Measurements from ENCODE around the gene SH3RF3. TPM values are rescaled to one million over a fixed set of nuclear protein-coding genes. Genes with fewer than 3 reads are reported as not detected.

Gene SH3RF3
- total and polyA plus RNA-seq, 10 of the 15 experiments (the other 5 are each of a cell fraction or from before 2014, with no cell fraction given): 0.08 to 8.8 (median 2.3) TPM

- 0 out of 2 replicates have a peak, but pooled peaks have one; percentile 5 for TF ChIP-seq MLLT1 (IDR thresholded peaks at IDR 0.05)
- TF ChIP-seq FOXM1 (IDR thresholded peaks at IDR 0.05; ENCODE audit: low read depth, low read length): peak; percentile 38; the same call in 1 of the 2 replicates
- no peak for TF ChIP-seq CHD2 (IDR thresholded peaks at IDR 0.05; ENCODE audit: borderline replicate concordance, low read depth, low read length)
- no peak for TF ChIP-seq POU2F2 (IDR thresholded peaks at IDR 0.05; ENCODE audit: borderline replicate concordance, low read depth, low read length)
- peak; percentile 42; the same call in 1 of the 2 replicates for TF ChIP-seq JUNB (IDR thresholded peaks at IDR 0.05)
- 0 out of 2 replicates have a peak, but pooled peaks have one; percentile 21 for TF ChIP-seq MXI1 (IDR thresholded peaks at IDR 0.05; ENCODE audit: low read depth, low read length)
- TF ChIP-seq GABPA (IDR thresholded peaks at IDR 0.05; ENCODE audit: low read depth): peak; percentile 67; the same call in 1 of the 2 replicates
- no peak for TF ChIP-seq BMI1 (IDR thresholded peaks at IDR 0.05; ENCODE audit: borderline replicate concordance)
- TF ChIP-seq CHD1 (IDR thresholded peaks at IDR 0.05; ENCODE audit: low read depth, low read length): no peak
- peak; percentile 63 for TF ChIP-seq RUNX3 (IDR thresholded peaks at IDR 0.05; ENCODE audit: low read length)
- no peak for TF ChIP-seq TARDBP (IDR thresholded peaks at IDR 0.05; ENCODE audit: borderline replicate concordance)
- no peak for TF ChIP-seq NFYA (IDR thresholded peaks at IDR 0.05; ENCODE audit: borderline replicate concordance, low read depth, low read length)
- TF ChIP-seq SUPT20H (IDR thresholded peaks at IDR 0.05; ENCODE audit: borderline replicate concordance, control insufficient read depth, low read depth, low read length): no peak
- TF ChIP-seq MTA3 (IDR thresholded peaks at IDR 0.05; ENCODE audit: borderline replicate concordance, low read length): no peak
- TF ChIP-seq RCOR1 (conservative IDR thresholded peaks at IDR 0.05; ENCODE audit: low read depth, low read length): no peak
- TF ChIP-seq BACH1 (IDR thresholded peaks at IDR 0.05; ENCODE audit: borderline replicate concordance): no peak
- no peak for TF ChIP-seq USF1 (IDR thresholded peaks at IDR 0.05; ENCODE audit: borderline replicate concordance, extremely low read length, insufficient read depth, low read depth, low read length)
- TF ChIP-seq WRNIP1 (IDR thresholded peaks at IDR 0.05; ENCODE audit: borderline replicate concordance, low read depth, low read length): no peak
- TF ChIP-seq PBX3 (IDR thresholded peaks at IDR 0.05; ENCODE audit: insufficient replicate concordance, low read depth, low read length): no peak
- TF ChIP-seq SRF (IDR thresholded peaks at IDR 0.05; ENCODE audit: low read depth in 2 of 2, low read length in 2 of 2): no peak
- TF ChIP-seq HCFC1 (IDR thresholded peaks at IDR 0.05; ENCODE audit: low read length): no peak
- no peak for TF ChIP-seq ASH2L (IDR thresholded peaks at IDR 0.05; ENCODE audit: borderline replicate concordance, low read depth)
- no peak for TF ChIP-seq CHD4 (IDR thresholded peaks at IDR 0.05)
- no peak for TF ChIP-seq SMAD5 (IDR thresholded peaks at IDR 0.05; ENCODE audit: low read depth)
- TF ChIP-seq TCF12 (IDR thresholded peaks at IDR 0.05; ENCODE audit: low read depth, low read length): peak; percentile 60; the same call in 1 of the 2 replicates
- TF ChIP-seq ETV6 (conservative IDR thresholded peaks at IDR 0.05 in 1 of 2, IDR thresholded peaks at IDR 0.05 in 1 of 2; ENCODE audit: borderline replicate concordance in 1 of 2, low read depth in 1 of 2): peak in 1 of 2 experiments; percentile 63; a peak in 1 of 4 replicates
- TF ChIP-seq KDM1A (IDR thresholded peaks at IDR 0.05; ENCODE audit: borderline replicate concordance): no peak
- peak; percentile 25; the same call in 1 of the 2 replicates for TF ChIP-seq NR2F1 (conservative IDR thresholded peaks at IDR 0.05)
- no peak for TF ChIP-seq RAD21 (IDR thresholded peaks at IDR 0.05; ENCODE audit: insufficient read depth, low read depth, low read length)
These were observed 88.5 kb downstream of the SH3RF3 start (continued) for GRCh38 chr2:109217362-109218086.

All from GM12878 (cell line).